Stimulated activated CD4-positive, alpha-beta T cell treated with anti-CD3 and anti-CD28 coated beads, Interleukin-12 subunit alpha, Interleukin-12 subunit beta, amount 100 ng/mL, for 24 hours (primary cell): ENCODE results near the gene CELF4.
"Not testable (repeated sequence)": the region's sequence is repeated elsewhere in the genome, so short reads cannot be mapped to it uniquely, and the experiment has no call there.

Experiments
- DNase-seq, 2 experiments: peaks; one replicate each; pipeline ENCODE4 v3.0.0-alpha.2; 2020; ENCODE audit warnings: low read depth in 2 of 2

CELF4 gene

DNA sequence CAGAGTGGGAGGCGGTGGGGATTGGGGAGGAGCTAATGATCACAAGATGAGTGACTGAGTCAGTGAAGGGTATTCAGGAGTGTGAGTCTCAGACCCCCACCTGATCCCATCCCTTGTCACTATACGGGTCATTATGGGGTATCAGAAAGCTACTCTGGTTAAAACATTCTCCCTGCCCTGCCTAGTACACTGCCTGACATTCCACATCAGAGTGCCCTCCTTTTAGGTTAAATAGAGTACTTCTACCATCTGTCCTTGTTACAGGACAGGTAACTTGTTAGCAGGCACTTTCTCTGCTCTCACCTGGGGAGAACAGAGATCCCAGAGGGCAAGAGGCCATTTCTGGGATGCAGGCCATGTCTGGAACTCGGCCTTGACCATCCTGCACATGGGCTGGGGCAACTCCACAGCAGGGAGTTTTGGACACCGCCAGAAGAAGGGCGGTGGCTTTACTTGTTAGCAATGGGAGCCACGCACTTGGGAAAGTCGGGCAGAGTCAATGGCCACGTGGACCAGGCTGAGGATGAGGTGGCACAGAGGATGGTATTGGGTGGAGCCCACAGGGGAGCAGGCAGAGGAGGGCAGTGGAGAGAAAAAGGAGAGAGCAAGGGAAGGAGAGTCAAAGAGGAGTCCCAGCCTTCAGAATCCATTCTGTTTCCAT is 98.5 kb downstream of the CELF4 start:
- DNase-seq = no peak

DNA sequence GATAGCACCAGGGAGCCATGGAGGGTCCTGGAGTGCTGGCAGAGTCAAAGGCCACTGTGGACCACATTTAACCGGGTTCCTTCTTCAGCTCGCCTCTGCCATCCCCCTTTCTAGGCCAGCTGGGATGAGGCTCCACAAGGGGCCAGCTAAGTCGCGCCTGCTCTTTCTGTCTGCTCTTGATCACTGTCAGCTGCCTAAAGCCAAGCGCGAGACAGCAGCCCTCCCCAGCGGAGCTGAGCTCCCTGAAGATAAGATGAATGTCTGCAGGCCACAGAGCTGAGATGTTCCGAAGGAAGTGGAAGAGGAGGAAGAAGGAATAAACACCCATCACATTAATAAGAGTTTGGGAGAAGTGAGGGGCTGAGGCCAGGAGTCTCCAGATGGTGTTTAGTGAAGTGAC is 99.6 kb downstream of the CELF4 start:
- DNase-seq = no peak

DNA sequence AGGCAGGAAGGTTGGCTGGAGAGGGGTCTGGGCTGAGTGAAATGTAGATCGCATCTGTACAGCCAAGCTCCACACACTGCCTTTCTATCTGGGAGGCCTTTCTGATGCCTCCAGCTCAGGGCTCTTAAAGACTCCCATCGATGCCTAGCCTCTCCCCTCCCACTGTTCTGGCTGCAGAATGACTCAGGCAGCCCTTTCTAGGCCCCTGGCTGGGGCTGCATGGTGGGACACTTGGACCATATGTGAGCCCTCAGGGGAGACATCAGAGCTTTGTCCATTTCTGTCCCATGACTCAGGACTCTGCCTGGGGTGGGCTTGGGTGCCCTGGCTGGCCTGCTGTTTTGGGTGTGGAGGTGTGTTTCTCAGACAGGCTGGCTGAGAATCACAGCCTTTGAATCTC is 101.3 kb downstream of the CELF4 start:
- DNase-seq = no peak

DNA sequence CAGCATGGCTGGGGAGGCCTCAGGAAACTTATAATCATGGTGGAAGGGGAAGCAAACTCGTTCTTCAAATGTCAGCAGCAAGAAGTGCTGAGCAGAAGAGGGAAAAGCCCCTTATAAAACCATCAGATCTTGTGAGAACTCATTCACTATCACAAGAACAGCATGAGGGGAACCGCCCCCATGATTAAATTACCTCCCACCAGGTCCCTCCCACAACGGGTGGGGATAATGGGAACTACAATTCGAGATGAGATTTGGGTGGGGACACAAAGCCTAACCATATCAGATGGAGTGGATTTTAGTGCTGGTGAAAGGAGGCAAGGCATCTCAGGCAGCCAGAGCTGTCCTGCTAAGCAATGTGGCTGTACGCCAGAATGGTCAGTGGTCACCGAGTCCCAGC is 104.3 kb downstream of the CELF4 start:
- not testable (repeated sequence) for DNase-seq

- DNase-seq = no peak
Measured at GRCh38 chr18:37460604-37461003, 105.0 kb downstream of the CELF4 start.

DNA sequence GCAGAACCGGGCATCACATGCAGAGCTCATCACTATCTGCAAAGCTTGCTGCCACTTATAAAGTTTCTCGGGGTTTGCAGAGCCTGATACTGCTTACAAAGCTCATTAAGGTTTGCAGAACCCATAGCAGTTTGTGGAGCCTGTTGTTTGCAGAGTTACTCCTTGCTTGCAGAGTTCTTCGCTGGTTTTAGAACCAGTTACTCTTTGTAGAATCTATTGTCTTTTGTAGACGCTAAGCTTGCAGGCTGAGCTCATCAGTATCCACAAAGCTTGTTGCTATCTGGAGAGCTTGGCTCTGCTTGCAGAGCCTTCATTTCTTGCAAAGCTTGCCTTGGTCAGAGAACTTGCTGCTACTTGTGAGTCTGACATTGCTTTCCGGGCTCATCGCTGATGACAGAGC is 106.9 kb downstream of the CELF4 start:
- no peak for DNase-seq

GRCh38 chr18:37457753-37458152 is 107.8 kb downstream of the CELF4 start:
- no peak for DNase-seq

GRCh38 chr18:37457341-37457740 is 108.3 kb downstream of the CELF4 start:
- DNase-seq = no peak

DNA sequence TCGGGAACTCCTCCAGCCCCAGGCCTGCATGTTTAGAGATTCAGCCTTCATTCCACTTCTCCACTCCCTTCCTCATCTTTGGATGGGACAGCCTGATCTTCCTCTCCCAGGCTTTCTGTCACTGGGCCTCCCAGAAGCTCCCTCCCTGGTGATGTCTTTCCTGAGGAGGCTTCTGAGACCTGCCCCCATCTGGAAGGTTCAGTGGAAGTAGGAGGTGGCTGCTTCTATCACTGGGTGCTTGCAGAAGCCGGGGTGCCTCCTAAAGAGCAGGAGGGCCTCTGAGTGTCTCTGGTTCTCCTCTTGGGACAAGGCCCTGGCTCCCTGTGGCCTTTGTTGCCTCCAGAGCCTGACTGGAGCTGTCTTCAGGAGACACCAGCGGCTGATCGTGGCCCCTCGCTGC is 108.7 kb downstream of the CELF4 start:
- no peak for DNase-seq

DNA sequence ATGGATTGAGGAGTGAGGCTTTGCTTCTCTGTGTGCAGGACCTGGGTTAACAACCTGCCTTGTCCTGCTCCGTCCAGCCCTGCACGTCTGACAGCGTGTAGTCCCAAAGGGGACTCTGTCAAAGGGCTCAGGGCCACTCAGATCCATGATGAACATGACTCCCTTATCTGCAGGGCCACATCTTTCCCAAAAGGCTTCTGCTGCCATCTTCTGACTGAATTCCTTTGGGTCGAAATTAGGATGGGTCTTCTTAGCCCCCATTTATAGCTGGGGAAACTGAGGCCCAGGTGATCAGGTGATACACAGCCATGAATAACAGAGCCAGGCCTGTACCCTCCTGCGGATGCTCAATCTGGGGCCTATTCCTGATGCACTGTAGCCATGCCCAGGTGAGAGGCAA is 109.2 kb downstream of the CELF4 start:
- DNase-seq = no peak

DNA sequence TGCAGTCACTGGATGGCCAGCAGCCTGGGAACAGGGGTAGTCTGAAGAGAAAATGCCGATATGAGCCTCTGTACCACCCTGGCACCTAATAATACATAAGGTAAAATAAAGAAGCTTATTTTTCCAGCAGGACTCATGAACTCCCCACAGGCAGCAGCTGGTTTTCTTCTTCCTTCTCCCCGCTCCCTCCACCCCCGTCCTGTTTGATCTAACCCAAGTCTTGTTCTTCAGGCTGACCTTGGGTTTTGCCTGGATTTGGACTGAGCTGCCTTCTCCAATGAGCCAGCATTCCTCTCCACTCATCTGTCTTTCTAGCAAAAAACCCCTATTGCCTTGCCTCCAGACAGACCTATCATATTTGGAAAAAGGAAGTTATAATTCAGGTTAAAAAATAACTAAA is 111.8 kb downstream of the CELF4 start:
- no peak for DNase-seq

DNA sequence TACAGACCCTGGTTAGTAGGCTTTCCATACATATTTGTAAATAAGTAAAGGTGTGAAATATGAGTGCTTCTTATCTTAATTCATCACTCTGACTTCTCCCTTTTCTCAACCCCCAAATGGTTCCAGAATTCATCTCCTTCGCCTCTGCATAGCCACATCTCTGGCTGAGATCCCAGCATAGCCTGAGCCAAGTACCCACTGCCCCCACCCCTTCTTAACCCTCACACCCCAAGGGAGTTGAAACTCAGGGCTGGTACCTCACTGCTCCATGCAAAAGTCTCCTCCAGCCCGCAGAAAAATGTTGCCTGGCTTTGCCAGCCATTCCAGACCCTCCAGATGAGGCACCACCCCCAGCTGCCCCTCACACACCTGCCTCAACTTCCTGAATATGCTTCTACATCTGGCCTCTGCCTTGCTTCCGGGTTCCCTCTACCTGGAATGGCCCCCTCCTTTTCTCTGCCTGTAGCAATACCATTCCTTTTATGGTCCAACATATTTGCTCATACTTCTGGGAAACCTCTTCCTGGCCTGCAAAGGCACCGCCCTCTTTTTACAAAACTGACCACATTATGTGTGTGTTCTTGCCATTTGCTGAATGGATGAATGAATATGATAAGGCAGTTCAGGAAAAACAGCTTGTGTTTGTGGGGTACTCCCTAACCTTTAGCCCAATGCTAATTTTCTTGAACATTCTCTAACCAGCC is 112.8 kb downstream of the CELF4 start:
- DNase-seq = no peak

DNA sequence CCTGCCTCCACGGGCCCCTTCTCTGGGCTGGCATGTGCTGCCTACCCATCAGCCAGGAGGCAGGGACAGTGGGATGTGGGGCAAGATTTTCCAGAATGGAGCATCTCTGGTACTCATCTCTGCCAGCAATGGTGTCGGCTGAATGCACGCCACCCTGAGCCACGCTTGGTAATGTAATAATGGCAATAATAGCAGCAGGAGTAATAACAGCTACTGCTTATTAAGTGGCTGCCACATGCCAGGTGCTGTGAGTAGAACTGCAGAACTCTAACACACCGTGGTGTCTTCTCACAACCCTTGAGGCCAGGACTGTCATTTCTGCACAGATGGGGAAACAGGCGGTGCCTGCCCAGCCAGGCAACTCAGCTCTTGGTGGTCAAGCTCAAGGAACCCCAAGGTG is 113.6 kb downstream of the CELF4 start:
- no peak for DNase-seq

DNA sequence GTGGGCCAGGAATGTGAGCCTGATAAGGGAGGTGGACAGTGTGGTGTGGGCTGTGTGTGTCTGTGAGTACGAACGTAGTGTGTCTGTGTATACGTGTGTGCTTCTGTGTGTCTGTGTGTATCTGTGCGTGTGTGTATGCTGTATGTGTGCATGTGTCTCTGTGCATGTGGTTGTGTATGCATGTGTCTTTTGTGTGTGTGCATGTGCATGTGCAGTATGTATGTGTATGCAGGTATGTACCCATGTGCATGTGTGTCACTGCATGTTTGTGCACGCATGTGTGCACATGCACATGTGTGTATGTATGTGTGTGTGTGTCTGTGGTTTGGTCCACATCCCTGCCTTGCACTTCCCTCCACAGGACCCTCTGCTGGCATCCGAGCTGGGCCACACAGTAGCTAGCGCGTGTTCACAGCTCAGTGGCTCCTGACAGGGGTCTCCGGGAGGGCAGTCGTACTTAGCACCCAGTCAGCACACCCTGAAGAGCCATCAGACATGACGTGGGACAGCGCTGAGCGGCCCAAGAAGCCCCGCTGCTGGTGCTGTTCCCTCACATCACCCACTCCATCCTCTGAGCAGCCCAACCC is 114.3 kb downstream of the CELF4 start:
- no peak for DNase-seq

GRCh38 chr18:37450434-37451132 is 115.0 kb downstream of the CELF4 start:
- no peak for DNase-seq

GRCh38 chr18:37449618-37450017 is 116.0 kb downstream of the CELF4 start:
- no peak for DNase-seq

DNA sequence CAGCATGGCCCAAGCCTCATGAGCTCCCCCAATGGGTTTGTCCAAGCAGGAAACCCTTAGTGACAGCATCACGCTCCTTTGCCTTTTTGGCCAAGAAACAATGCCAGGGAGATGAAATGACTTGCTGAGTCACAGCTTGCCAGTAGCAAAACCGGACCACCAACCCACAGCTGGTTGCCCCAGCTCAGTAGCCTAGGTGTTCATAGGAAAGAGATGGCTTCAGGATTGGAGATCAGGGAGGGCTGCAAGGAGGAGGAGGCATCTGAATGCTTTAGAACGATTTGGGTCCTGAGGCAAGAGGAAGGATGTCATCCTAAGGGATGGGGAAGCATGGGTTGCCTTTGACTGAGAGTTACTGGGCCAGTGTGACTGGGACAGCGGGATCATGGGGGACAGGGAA is 116.7 kb downstream of the CELF4 start:
- DNase-seq = no peak

DNA sequence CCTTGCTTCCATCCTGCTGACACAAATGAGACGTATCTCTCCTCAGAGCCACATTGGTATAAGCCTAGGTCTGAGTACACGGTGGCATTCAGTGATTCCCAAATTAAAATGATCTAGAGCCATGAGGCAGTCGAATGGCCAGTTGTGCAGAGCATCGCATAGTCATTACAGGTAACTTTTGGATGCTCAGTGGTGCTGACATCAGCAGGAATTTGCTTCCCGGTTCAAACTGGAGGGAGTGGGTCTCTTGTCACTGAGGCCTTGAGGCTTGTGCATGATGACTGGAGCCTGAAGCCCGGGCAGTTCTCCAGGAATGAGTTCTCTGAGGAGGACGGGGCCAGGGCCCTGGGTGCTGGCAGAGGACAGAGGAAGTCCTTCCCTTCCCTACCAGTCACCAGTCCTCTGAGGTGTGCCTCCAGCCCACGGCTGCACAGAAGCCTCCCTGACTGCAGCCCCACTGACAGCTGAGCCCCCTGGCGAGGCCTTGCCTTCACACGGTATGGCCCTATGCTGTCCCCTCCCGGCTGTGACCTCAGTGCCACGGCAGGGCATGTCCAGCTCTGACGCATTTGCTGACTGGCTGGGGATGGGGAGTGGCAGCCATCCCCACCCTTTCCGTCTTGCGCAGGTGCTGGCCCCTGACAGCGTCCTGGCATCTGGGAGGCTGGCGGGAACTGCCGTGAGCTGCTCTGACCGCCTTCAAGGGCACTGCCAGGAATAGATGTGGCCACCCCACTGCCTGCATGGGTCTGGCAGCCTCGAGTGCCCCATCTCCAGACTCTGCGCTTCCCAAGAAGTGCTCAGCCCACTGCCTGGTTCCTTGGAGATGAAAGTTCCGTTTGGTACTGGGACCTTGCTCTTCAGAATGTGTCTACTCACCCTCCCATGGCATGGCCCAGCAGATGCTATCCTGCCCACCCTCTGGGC is 117.4 kb downstream of the CELF4 start:
- DNase-seq = no peak

DNA sequence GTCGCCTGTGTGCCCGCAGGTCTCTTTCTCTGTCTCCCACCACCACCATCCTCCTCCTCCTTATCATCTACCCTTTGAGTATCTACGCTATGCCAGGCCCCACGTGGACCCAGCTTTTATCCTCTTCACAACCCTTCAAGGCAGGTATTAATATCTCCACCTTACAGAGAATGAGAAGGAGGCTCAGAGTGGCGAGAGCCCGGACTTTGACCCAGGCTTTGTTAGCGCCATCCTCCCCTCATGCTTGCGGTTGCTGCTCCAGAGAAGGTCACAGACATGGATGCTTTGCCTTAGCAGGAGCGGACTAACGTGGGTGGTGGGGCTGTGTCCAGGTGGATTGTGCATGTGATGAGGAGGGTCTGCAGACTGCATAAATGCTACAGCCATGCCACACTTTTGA is 119.8 kb downstream of the CELF4 start:
- no peak for DNase-seq

GRCh38 chr18:37445368-37445767 is 120.2 kb downstream of the CELF4 start:
- no peak for DNase-seq

GRCh38 chr18:37443325-37444055 is 122.1 kb downstream of the CELF4 start:
- no peak for DNase-seq
